ENCODE results near the gene LRRC18.

Gene LRRC18

GRCh38 chr10:48885376-48885775 is 54.3 kb downstream of the LRRC18 start:
- Histone ChIP-seq H3K9ac (ENCODE audit: insufficient read length) (no peak overlapping the region), H3K36me3 (ENCODE audit: insufficient read depth, low read length) (no peaks in the 10 kb centered on the region), H3K9me3 (ENCODE audit: low read depth, low read length) (no peaks in the 10 kb centered on the region), H3K27ac (no peak overlapping the region), H3K4me3 (no peak overlapping the region)
- DNase-seq (ENCODE audit: low read depth, low spot score): no peak
- TF ChIP-seq EZH2 (IDR thresholded peaks at IDR 0.05) (no peak), POLR2AphosphoS5 (IDR thresholded peaks at IDR 0.05; ENCODE audit: borderline replicate concordance, low read depth, low read length) (no peak), FOXP2 (optimal IDR thresholded peaks at IDR 0.05; ENCODE audit: control extremely low read depth, extremely low read length, insufficient read depth) (no peak)

GRCh38 chr10:48884179-48885045 is 55.2 kb downstream of the LRRC18 start:
- DNase-seq (ENCODE audit: low read depth, low spot score): no peak
- no peak overlapping the region for H3K27ac ChIP-seq
- no peak overlapping the region for H3K9ac ChIP-seq (ENCODE audit: insufficient read length)
- no peak overlapping the region for H3K4me3 ChIP-seq
- no peaks in the 10 kb centered on the region for H3K36me3 ChIP-seq (ENCODE audit: insufficient read depth, low read length)
- H3K9me3 ChIP-seq (ENCODE audit: low read depth, low read length): no peaks in the 10 kb centered on the region
- no peak for TF ChIP-seq POLR2AphosphoS5 (IDR thresholded peaks at IDR 0.05; ENCODE audit: borderline replicate concordance, low read depth, low read length)
- no peak for TF ChIP-seq EZH2 (IDR thresholded peaks at IDR 0.05)
- no peak for TF ChIP-seq FOXP2 (optimal IDR thresholded peaks at IDR 0.05; ENCODE audit: control extremely low read depth, extremely low read length, insufficient read depth)

GRCh38 chr10:48883701-48884100 is 55.9 kb downstream of the LRRC18 start:
- Histone ChIP-seq H3K9me3 (ENCODE audit: low read depth, low read length) (no peaks in the 10 kb centered on the region), H3K4me3 (no peak overlapping the region), H3K9ac (ENCODE audit: insufficient read length) (no peak overlapping the region), H3K27ac (no peak overlapping the region), H3K36me3 (ENCODE audit: insufficient read depth, low read length) (no peaks in the 10 kb centered on the region)
- DNase-seq (ENCODE audit: low read depth, low spot score): no peak
- TF ChIP-seq FOXP2 (optimal IDR thresholded peaks at IDR 0.05; ENCODE audit: control extremely low read depth, extremely low read length, insufficient read depth): no peak

GRCh38 chr10:48882881-48883280 is 56.8 kb downstream of the LRRC18 start:
- H3K36me3 ChIP-seq (ENCODE audit: insufficient read depth, low read length): no peaks in the 10 kb centered on the region
- H3K9me3 ChIP-seq (ENCODE audit: low read depth, low read length): no peaks in the 10 kb centered on the region
- H3K4me3 ChIP-seq: no peak overlapping the region
- no peak overlapping the region for H3K9ac ChIP-seq (ENCODE audit: insufficient read length)
- no peak overlapping the region for H3K27ac ChIP-seq
- DNase-seq (ENCODE audit: low read depth, low spot score): no peak
- TF ChIP-seq FOXP2 (optimal IDR thresholded peaks at IDR 0.05; ENCODE audit: control extremely low read depth, extremely low read length, insufficient read depth) (no peak), POLR2AphosphoS5 (IDR thresholded peaks at IDR 0.05; ENCODE audit: borderline replicate concordance, low read depth, low read length) (no peak), EZH2 (IDR thresholded peaks at IDR 0.05) (no peak)

- no peak overlapping the region for H3K27ac ChIP-seq
- no peak overlapping the region for H3K9ac ChIP-seq (ENCODE audit: insufficient read length)
- no peak for DNase-seq (ENCODE audit: low read depth, low spot score)
- no peak overlapping the region for H3K4me3 ChIP-seq
- TF ChIP-seq POLR2AphosphoS5 (IDR thresholded peaks at IDR 0.05; ENCODE audit: borderline replicate concordance, low read depth, low read length) (no peak), FOXP2 (optimal IDR thresholded peaks at IDR 0.05; ENCODE audit: control extremely low read depth, extremely low read length, insufficient read depth) (no peak), EZH2 (IDR thresholded peaks at IDR 0.05) (no peak)
- no peaks in the 10 kb centered on the region for H3K9me3 ChIP-seq (ENCODE audit: low read depth, low read length)
- no peaks in the 10 kb centered on the region for H3K36me3 ChIP-seq (ENCODE audit: insufficient read depth, low read length)
These were observed 57.7 kb downstream of the LRRC18 start for GRCh38 chr10:48881937-48882336.

- no peak for TF ChIP-seq EZH2 (IDR thresholded peaks at IDR 0.05)
- no peak for TF ChIP-seq POLR2AphosphoS5 (IDR thresholded peaks at IDR 0.05; ENCODE audit: borderline replicate concordance, low read depth, low read length)
- TF ChIP-seq FOXP2 (optimal IDR thresholded peaks at IDR 0.05; ENCODE audit: control extremely low read depth, extremely low read length, insufficient read depth): no peak
- Histone ChIP-seq H3K9me3 (ENCODE audit: low read depth, low read length) (no peaks in the 10 kb centered on the region), H3K36me3 (ENCODE audit: insufficient read depth, low read length) (no peaks in the 10 kb centered on the region), H3K9ac (ENCODE audit: insufficient read length) (no peak overlapping the region), H3K27ac (no peak overlapping the region), H3K4me3 (no peak overlapping the region)
- DNase-seq (ENCODE audit: low read depth, low spot score): no peak
These were observed 59.5 kb downstream of the LRRC18 start for GRCh38 chr10:48880016-48880705.

GRCh38 chr10:48879451-48879850 is 60.2 kb downstream of the LRRC18 start:
- DNase-seq (ENCODE audit: low read depth, low spot score): no peak
- Histone ChIP-seq H3K27ac (no peak overlapping the region), H3K9ac (ENCODE audit: insufficient read length) (no peak overlapping the region), H3K36me3 (ENCODE audit: insufficient read depth, low read length) (no peaks in the 10 kb centered on the region), H3K4me3 (no peak overlapping the region), H3K9me3 (ENCODE audit: low read depth, low read length) (no peaks in the 10 kb centered on the region)
- TF ChIP-seq POLR2AphosphoS5 (IDR thresholded peaks at IDR 0.05; ENCODE audit: borderline replicate concordance, low read depth, low read length) (no peak), FOXP2 (optimal IDR thresholded peaks at IDR 0.05; ENCODE audit: control extremely low read depth, extremely low read length, insufficient read depth) (no peak), EZH2 (IDR thresholded peaks at IDR 0.05) (no peak)

- DNase-seq (ENCODE audit: low read depth, low spot score): no peak
- no peaks in the 10 kb centered on the region for H3K9me3 ChIP-seq (ENCODE audit: low read depth, low read length)
- no peak overlapping the region for H3K27ac ChIP-seq
- H3K4me3 ChIP-seq: no peak overlapping the region
- no peak for TF ChIP-seq POLR2AphosphoS5 (IDR thresholded peaks at IDR 0.05; ENCODE audit: borderline replicate concordance, low read depth, low read length)
- TF ChIP-seq EZH2 (IDR thresholded peaks at IDR 0.05): no peak
- TF ChIP-seq FOXP2 (optimal IDR thresholded peaks at IDR 0.05; ENCODE audit: control extremely low read depth, extremely low read length, insufficient read depth): no peak
- no peaks in the 10 kb centered on the region for H3K36me3 ChIP-seq (ENCODE audit: insufficient read depth, low read length)
- H3K9ac ChIP-seq (ENCODE audit: insufficient read length): no peak overlapping the region
These were observed 61.5 kb downstream of the LRRC18 start for GRCh38 chr10:48878091-48878490.

Data from SK-N-MC (cell line).